Embryonic facial prominence (tissue), 1 donor: ENCODE measurements around the gene LONP2.

Experiments
- DNase-seq: peaks from one replicate; pipeline ENCODE4 v3.0.0-alpha.2; 2016; ENCODE audit errors: extremely low spot score

The LONP2 gene

DNA sequence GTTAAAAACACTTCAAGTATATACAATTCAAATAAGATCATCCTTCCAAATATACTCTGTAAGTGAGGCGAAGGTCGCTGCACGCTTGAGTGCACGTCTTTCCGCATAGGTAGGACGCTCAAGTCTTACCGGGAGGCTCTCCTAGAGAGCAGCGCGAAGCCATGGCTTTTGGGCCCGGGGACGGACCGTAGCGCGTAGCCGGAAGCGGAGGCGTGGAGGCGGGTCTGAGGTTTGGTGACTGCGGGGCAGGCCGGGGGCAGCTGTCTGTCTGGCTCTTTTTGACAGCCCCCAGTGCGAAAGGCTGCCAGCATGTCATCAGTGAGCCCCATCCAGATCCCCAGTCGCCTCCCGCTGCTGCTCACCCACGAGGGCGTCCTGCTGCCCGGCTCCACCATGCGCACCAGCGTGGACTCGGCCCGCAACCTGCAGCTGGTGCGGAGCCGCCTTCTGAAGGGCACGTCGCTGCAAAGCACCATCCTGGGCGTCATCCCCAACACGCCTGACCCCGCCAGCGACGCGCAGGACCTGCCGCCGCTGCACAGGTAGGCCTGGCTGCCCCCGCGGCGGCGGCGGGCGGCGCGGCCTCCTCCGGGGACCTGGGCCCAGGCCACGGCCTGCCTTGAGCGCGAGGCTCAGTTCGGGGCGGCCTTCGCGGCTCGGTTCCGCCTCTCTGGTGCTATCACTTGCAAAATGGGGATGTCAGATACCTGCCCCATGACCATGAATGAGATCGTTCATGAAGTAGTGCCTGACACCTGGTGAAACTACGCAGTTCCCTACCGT is at the start of gene LONP2:
LONP2 (plus strand) TSS at position 221 of the 783 bp plus-strand sequence; CDS start at position 310, 89 bp downstream.
- DNase-seq, result peak; percentile 64

DNA sequence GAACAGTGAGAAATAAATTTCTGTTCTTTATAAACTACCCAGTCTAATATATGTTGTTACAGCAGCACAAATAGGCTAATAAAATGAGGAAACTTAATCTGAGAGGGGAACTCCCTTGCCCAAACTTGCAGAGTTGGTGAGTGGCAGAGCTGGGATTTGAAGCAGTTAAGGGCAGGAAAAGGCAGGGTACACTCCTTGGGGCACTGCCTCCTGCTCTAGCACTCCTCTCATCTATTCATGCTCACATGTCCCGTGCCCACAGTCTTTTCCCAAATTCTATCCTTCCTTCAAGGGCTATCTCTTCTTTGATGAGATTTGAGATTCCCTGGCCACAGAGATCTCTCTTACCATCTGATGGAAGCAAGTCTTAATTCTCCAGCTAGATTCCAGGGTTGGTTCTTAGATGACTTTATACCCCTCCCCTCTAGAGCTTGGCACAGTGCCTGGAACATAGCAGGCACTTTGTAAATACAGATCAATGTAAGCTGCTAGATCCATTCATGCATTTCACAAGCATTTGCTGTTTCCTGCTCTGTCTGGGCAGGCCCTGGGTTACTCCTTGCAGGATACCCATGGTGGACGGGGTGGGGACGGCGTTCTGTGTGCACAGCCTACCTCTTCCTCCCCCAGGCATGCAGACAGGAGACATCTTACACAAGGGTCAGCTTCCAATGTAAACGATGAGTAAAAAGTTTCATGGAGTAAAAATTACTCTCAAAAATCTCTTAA is 49.1 kb upstream of the LONP2 start:
- DNase-seq, result peak; percentile 22

GRCh38 chr16:48197294-48197693 is 46.8 kb upstream of the LONP2 start:
- peak; percentile 100 for DNase-seq

GRCh38 chr16:48201515-48202201 is 42.4 kb upstream of the LONP2 start:
- no peak for DNase-seq

DNA sequence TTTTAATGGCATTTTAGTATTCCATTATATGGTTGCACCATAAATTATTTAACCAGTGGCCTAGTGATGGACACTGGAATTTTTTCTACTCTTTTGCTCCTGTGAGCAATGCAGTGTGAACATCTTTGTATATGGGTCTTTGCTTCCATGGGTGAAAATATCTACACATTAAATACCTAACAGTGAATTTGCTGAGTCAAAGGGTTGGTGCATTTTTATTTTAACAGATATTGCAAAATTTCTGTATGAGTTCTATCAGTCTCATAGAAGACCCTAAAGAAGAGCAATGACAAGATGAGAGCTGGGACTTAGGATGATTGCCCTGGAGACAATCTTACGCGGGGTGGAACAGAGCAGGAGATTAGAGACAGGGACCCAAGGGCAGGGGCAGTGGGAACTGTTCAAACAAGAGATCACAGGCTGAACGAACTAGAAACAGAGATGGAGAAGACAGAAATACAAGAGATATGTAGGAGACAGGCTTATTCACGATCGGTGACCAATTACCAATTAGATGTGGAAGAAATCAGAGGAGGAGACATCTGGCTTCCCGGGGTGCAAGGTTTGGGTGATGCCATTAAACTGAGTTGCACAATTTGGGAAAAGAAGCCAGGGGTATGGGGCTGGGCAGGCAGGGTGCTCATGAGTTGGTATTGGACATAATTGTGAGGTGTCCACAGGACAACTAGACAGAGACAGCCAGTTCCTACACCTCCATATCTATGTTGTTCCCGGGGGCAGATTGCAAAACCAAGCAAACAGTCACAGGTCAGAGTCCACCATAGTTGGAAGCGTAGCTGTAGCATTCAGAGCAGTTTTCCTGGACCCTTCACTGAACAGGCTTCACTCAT is 39.9 kb upstream of the LONP2 start:
- no peak for DNase-seq

- no peak for DNase-seq
These were observed 39.3 kb upstream of the LONP2 start for GRCh38 chr16:48204825-48205151.

GRCh38 chr16:48206594-48207242 is 37.4 kb upstream of the LONP2 start:
- DNase-seq, result no peak

DNA sequence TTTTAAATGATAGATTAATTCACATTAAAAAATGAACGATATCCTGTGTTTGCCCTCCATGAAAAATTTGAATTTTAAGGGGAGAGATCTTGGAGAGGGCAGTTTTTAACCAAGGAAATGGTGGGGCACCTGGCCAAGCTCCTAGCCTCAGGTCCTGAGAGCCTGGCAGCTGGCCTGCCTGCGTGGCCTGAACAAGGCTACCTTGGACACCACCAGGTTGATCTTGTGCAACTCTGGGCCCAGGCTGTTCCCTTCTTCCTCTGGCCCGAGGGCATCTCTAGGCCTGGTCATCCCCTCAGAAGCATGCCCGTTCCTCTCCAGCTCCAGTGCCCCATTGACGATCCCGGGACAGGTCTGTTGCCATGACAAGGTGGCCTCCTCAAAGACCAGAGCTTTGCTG is 33.4 kb upstream of the LONP2 start:
- no peak for DNase-seq

DNA sequence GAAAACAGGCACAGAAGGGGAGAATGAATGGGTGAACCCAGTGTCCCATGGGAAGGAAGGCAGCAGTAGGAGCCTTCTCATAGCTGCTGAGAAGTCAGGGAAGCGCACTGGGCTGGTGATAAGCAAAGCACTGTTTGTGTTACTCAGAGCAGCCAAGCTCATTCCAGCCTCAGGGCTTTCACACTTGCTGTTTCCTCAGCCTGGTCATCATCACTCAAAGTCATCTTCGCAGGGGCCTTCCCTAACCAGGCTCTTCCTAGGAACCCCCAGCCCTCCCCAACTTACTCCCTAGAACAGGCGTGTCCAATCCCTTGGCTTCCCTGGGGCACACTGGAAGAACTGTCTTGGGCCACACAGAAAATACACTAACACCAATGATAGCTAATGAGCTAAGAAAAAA is 32.1 kb upstream of the LONP2 start:
- DNase-seq, result no peak

GRCh38 chr16:48215738-48216137 is 28.4 kb upstream of the LONP2 start:
- no peak for DNase-seq

DNA sequence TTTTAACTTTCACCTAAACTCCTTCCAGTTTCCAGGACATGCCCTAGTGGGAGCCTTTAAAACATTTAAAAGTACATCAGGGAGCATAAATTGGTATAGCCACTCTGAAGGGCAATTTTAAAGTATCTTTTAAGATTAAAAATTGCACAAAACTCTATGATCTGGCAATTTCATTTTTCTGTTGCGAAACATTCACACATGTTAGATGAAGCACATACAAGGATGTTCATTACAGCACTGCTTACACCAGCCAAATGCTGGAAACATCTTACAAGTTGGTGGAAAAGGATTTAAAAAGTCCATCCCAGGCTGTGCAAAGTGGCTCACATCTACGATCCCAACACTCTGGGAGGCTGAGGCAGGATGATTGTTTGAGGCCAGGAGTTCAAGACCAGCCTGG is 26.4 kb upstream of the LONP2 start:
- DNase-seq, result no peak

DNA sequence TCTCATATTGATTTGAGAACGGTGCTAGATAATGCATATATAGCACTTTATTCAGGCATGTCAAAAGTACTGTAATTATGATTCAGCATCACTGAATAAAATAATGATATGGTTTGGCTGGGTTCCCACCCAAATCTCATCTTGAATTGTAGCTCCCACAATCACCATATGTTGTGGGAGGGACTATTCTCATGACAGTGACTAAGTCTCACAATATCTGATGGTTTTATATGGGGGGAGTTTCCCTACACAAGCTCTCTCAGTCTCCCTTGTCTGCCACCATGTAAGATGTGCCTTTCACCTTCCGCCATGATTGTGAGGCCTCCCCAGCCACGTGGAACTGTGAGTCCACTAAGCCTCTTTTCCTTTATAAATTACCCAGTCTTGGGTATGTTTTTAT is 25.6 kb upstream of the LONP2 start:
- no peak for DNase-seq

GRCh38 chr16:48220891-48221290 is 23.2 kb upstream of the LONP2 start:
- no peak for DNase-seq

GRCh38 chr16:48223490-48223889 is 20.6 kb upstream of the LONP2 start:
- DNase-seq, result no peak

DNA sequence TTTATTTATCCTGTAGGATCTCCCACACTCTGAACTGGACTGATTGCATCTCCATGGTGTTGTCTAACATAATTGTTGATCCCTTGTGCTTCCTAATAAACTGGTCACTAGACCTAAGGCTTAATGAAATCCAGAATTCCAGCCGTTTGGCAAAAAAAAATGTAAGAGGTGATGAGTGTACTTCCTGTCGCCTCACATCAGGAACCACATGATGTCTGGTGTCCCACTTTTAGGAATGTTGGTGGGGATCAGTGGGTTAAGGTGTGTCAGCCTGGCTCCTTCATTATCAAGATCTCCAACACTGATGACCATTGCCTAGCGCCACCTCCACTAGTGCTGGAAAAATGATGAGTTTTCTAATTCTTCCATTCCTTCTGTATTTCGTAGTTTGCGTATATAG is 18.6 kb upstream of the LONP2 start:
- DNase-seq, result no peak

GRCh38 chr16:48231727-48232492 is 12.2 kb upstream of the LONP2 start:
- no peak for DNase-seq

GRCh38 chr16:48232493-48233040 is 11.5 kb upstream of the LONP2 start:
- no peak for DNase-seq

DNA sequence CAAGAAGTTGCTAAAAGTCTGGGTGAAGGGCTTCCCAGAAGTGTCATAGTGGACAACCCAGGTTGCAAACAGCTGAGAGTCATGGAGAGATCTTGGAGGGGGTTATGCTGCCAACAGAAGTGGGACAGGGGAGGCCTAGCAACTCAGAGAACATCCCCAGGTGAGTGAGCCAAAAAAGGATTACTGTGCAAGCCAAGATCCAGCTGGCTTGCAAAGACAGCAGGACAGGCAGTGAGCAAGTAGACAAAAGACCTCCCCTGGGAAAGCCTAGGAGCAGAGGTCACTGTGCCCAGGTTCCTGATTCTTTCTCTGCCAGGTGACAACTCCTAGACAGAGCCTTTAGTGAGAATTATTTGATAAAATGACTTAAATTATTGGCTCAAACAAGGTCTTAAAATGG is 9.5 kb upstream of the LONP2 start:
- DNase-seq, result no peak

DNA sequence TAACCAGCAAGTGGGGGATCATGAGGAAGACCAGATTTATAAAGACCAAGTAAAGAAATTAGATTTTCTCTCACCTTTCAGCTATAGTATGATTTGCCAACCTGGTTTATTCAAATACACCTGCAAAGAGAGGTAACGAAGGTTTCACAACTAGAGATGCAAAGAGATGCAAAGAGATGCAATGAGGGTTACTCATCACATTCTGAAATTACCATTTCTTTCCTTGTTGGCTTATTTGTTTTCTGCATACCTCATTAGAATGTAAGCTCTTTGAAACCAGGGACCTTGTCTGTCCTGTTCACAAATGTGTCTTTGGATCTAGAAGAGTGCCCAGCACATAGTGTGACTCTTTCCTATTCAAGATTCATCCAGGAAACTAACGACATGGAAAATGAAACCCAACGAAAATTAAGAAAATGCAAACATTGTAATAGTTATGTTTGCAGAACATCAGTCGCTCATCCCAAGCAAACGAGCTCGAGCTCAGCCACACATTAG is 9.0 kb upstream of the LONP2 start:
- no peak for DNase-seq

DNA sequence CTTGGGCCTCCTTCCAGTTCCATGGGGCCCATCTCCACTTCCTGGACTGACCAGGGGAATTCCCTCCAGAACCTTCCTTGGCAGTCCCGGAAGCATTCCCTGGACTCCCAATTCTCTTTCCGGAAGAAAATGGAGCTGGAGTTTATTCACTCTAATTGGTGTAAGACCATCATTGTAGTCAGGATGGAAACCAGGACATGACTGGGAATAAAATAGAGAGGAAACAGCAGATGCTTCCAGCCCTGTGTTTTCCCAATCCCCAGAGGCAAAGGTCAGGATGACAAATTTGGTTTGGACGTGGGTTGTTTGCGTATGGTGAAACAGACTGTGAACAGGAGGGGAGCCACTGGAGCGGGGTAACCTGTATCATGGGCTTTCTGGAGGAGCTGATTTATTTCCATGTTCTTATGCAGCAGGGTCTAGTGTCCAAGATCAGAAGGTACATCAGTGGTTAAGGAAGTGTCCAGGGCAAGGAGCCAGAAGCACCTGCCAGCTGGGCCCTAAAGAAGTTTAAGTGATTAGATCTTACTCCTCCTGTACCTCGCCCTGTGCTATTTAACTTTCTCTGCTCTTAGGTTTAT is 8.5 kb upstream of the LONP2 start:
- DNase-seq, result no peak
